H1 (cell line): ENCODE measurements around the gene HEBP2. TPM values are rescaled to one million over a fixed set of nuclear protein-coding genes. Genes with fewer than 3 reads are reported as not detected.

Source experiments
- CTCF ChIA-PET: fragments of 300-600 bp; sonication (Branson Sonifier 250); formaldehyde crosslinking; loops from one replicate; lab custom pipeline; 2021; ENCODE audit not compliant: partially characterized antibody; lab: Charles Lee
- POLR2A ChIA-PET: fragments of 300-600 bp; sonication (Branson Sonifier 250); formaldehyde crosslinking; loops from one replicate; lab custom pipeline; 2021; ENCODE audit warnings: inconsistent platforms; ENCODE audit not compliant: partially characterized antibody; lab: Charles Lee
- DNase-seq, 2 experiments: peaks; one replicate each; pipeline versions ENCODE4 v3.0.0 to v3.0.0-alpha.2; 2010 to 2022; ENCODE audit warnings: low spot score in 2 of 2, low read depth in 1 of 2, mixed read lengths in 1 of 2
- FAIRE-seq: peaks from 2 replicates; lab custom pipeline; 2011; peaks lifted over from hg19 to GRCh38; lab: Jason Lieb, UNC
- H2AFZ ChIP-seq: 2 replicates; pipeline ENCODE4 v1.8.1; 2012; ENCODE audit warnings: low read length, inconsistent platforms
- H2AK5ac ChIP-seq: 2 replicates; pipeline ENCODE4 v1.6.1; 2013; ENCODE audit warnings: low read depth, low read length
- H2BK120ac ChIP-seq: replicated peaks from 2 replicates; pipeline ENCODE3; 2013; ENCODE audit warnings: low read depth, low read length, inconsistent platforms
- H2BK12ac ChIP-seq: 2 replicates; pipeline ENCODE4 v1.6.1; 2013; ENCODE audit warnings: low read depth, low read length
- H2BK15ac ChIP-seq: 2 replicates; pipeline ENCODE4 v1.6.1; 2013; ENCODE audit warnings: low read length
- H2BK20ac ChIP-seq: 2 replicates; pipeline ENCODE4 v1.6.1; 2013; ENCODE audit warnings: low read length
- H2BK5ac ChIP-seq: 2 replicates; pipeline ENCODE4 v1.6.1; 2013; ENCODE audit warnings: low read depth, low read length
- H3K14ac ChIP-seq: 2 replicates; pipeline ENCODE4 v1.6.1; 2013; ENCODE audit warnings: inconsistent platforms; ENCODE audit not compliant: insufficient read length
- H3K18ac ChIP-seq: 2 replicates; pipeline ENCODE4 v1.6.1; 2013; ENCODE audit warnings: low read length; ENCODE audit errors: extremely low read depth
- H3K23ac ChIP-seq: 2 replicates; pipeline ENCODE4 v1.6.1; 2013; ENCODE audit warnings: inconsistent platforms; ENCODE audit not compliant: insufficient read length
- H3K23me2 ChIP-seq: 2 replicates; pipeline ENCODE4 v1.6.1; 2013; ENCODE audit warnings: low read depth, low read length
- H3K27ac ChIP-seq: 2 replicates; pipeline ENCODE4 v1.6.1; 2011; ENCODE audit warnings: low read depth, low read length, inconsistent platforms
- H3K27me3 ChIP-seq, 4 experiments: replicated peaks in 1 of 4; 1 replicate in 1 of 4; 2 replicates in 3 of 4; pipeline versions ENCODE4 v1.6.1 to v1.8.1; 2011 to 2013; ENCODE audit warnings: low read length in 3 of 4, mild to moderate bottlenecking in 3 of 4, inconsistent platforms in 2 of 4, mixed read lengths in 2 of 4, moderate library complexity in 1 of 4; ENCODE audit not compliant: control insufficient read depth in 3 of 4, insufficient read depth in 3 of 4; ENCODE audit errors: extremely low read depth in 1 of 4
- H3K36me3 ChIP-seq, 4 experiments: 2 replicates each; pipeline versions ENCODE4 v1.6.1 to v1.8.1; 2011 to 2013; ENCODE audit warnings: mild to moderate bottlenecking in 4 of 4, low read length in 3 of 4, moderate library complexity in 2 of 4, control low read depth in 1 of 4, inconsistent platforms in 1 of 4; ENCODE audit not compliant: insufficient read depth in 4 of 4, control insufficient read depth in 2 of 4
- H3K4ac ChIP-seq: replicated peaks from 2 replicates; pipeline ENCODE3; 2013; ENCODE audit warnings: low read length, low read depth, mixed read lengths, inconsistent platforms; ENCODE audit not compliant: insufficient read length
- H3K4me1 ChIP-seq, 4 experiments: replicated peaks in 1 of 4; 1 replicate in 1 of 4; 2 replicates in 3 of 4; pipeline versions ENCODE4 v1.6.1 to v1.8.1; 2011 to 2013; ENCODE audit warnings: low read length in 3 of 4, inconsistent platforms in 2 of 4, mixed read lengths in 1 of 4; ENCODE audit not compliant: insufficient read depth in 4 of 4, control insufficient read depth in 3 of 4
- H3K4me2 ChIP-seq, 2 experiments: 2 replicates each; pipeline versions ENCODE4 v1.6.1 to v1.8.1; 2011 to 2013; ENCODE audit warnings: low read depth in 2 of 2, low read length in 2 of 2, control low read depth in 1 of 2, inconsistent platforms in 1 of 2, mild to moderate bottlenecking in 1 of 2; ENCODE audit not compliant: insufficient read depth in 1 of 2
- H3K4me3 ChIP-seq, 4 experiments: fragments of 200-600, 300-600 bp in 1 of 4; sonication (generic), shearing (Covaris generic), sonication (Bioruptor Twin) in 1 of 4; 2 replicates each; pipeline versions ENCODE4 v1.5.1 to v1.8.1; 2011 to 2016; ENCODE audit warnings: low read length in 4 of 4, low read depth in 3 of 4, control low read depth in 2 of 4, inconsistent platforms in 2 of 4, mild to moderate bottlenecking in 2 of 4, mixed read lengths in 1 of 4, moderate library complexity in 1 of 4; ENCODE audit not compliant: insufficient read depth in 2 of 4; ENCODE audit errors: extremely low read depth in 1 of 4
- H3K56ac ChIP-seq: replicated peaks from 2 replicates; pipeline ENCODE3; 2013; ENCODE audit warnings: low read depth, mild to moderate bottlenecking, mixed read lengths, low read length, inconsistent platforms; ENCODE audit not compliant: insufficient read length
- H3K79me1 ChIP-seq: 2 replicates; pipeline ENCODE4 v1.6.1; 2013; ENCODE audit warnings: low read depth, low read length, control low read depth
- H3K79me2 ChIP-seq, 2 experiments: 2 replicates each; pipeline versions ENCODE4 v1.6.1 to v1.8.1; 2012 to 2013; ENCODE audit warnings: low read length in 2 of 2, mild to moderate bottlenecking in 2 of 2, inconsistent platforms in 1 of 2; ENCODE audit not compliant: insufficient read depth in 2 of 2, control insufficient read depth in 1 of 2
- H3K9ac ChIP-seq, 4 experiments: replicated peaks in 1 of 4; 1 replicate in 1 of 4; 2 replicates in 3 of 4; pipeline versions ENCODE4 v1.6.1 to v1.8.1; 2011 to 2013; ENCODE audit warnings: low read depth in 3 of 4, low read length in 3 of 4, control low read depth in 2 of 4, mild to moderate bottlenecking in 2 of 4, moderate library complexity in 2 of 4, inconsistent platforms in 1 of 4; ENCODE audit errors: extremely low read depth in 1 of 4
- H3K9me3 ChIP-seq, 2 experiments: 2 replicates each; pipeline versions ENCODE4 v1.6.1 to v1.8.1; 2012 to 2013; ENCODE audit warnings: mild to moderate bottlenecking in 2 of 2, moderate library complexity in 2 of 2, control low read depth in 1 of 2, inconsistent platforms in 1 of 2, low read depth in 1 of 2, low read length in 1 of 2, mixed read lengths in 1 of 2; ENCODE audit not compliant: insufficient read depth in 2 of 2
- H4K20me1 ChIP-seq, 2 experiments: replicated peaks in 1 of 2; 2 replicates each; pipeline versions ENCODE3 to v1.8.1; 2011 to 2013; ENCODE audit warnings: inconsistent platforms in 2 of 2, low read length in 2 of 2, mild to moderate bottlenecking in 1 of 2; ENCODE audit not compliant: insufficient read depth in 2 of 2, control insufficient read depth in 1 of 2
- H4K5ac ChIP-seq: 2 replicates; pipeline ENCODE4 v1.6.1; 2013; ENCODE audit warnings: low read length, low read depth, mixed read lengths, inconsistent platforms; ENCODE audit not compliant: insufficient read length
- H4K8ac ChIP-seq: 2 replicates; pipeline ENCODE4 v1.8.0; 2013; ENCODE audit warnings: mild to moderate bottlenecking, moderate library complexity, low read length, inconsistent platforms; ENCODE audit not compliant: insufficient read depth; ENCODE audit errors: extremely low read depth
- H4K91ac ChIP-seq: replicated peaks from 2 replicates; pipeline ENCODE3; 2013; ENCODE audit warnings: low read length, mixed read lengths, inconsistent platforms; ENCODE audit not compliant: insufficient read length
- BACH1 ChIP-seq: IDR thresholded peaks from 2 replicates; pipeline ENCODE4 v1.6.1; 2012; ENCODE audit warnings: low read length, improper control_type of control experiment
- NRF1 ChIP-seq: IDR thresholded peaks from 2 replicates; pipeline ENCODE4 v1.6.1; 2011; ENCODE audit warnings: mild to moderate bottlenecking, low read depth, low read length, improper control_type of control experiment
- POLR2A ChIP-seq, 2 experiments: IDR thresholded peaks; 1 replicate in 1 of 2; 2 replicates in 1 of 2; pipeline ENCODE4 v1.6.1; 2011; ENCODE audit warnings: low read depth in 2 of 2, low read length in 2 of 2, mild to moderate bottlenecking in 2 of 2; ENCODE audit errors: control extremely low read depth in 1 of 2
- POU5F1 ChIP-seq: IDR thresholded peaks from 2 replicates; pipeline ENCODE4 v1.6.1; 2011; ENCODE audit warnings: low read depth, mild to moderate bottlenecking, low read length, moderate library complexity
- RNF2 ChIP-seq: fragments of 200-900, 300-1000 bp; sonication (generic); IDR thresholded peaks from 2 replicates; pipeline ENCODE4 v1.7.1; 2016; ENCODE audit warnings: borderline replicate concordance, low read depth, mild to moderate bottlenecking, antibody characterized with exemption, low read length; ENCODE audit not compliant: poor library complexity, severe bottlenecking; ENCODE audit errors: missing control alignments
- RXRA ChIP-seq: IDR thresholded peaks from 2 replicates; pipeline ENCODE4 v1.6.1; 2011; ENCODE audit warnings: low read depth, mild to moderate bottlenecking, low read length, moderate library complexity; ENCODE audit not compliant: insufficient read depth
- TEAD4 ChIP-seq: IDR thresholded peaks from 2 replicates; pipeline ENCODE4 v1.6.1; 2012; ENCODE audit warnings: low read depth, low read length, inconsistent platforms, mixed read lengths
- USF2 ChIP-seq: IDR thresholded peaks from 2 replicates; pipeline ENCODE4 v1.6.1; 2011; ENCODE audit warnings: low read length, improper control_type of control experiment
- WGBS, 2 experiments: shearing (Covaris generic) in 1 of 2; methylation state at CpG; one replicate each; pipeline versions ENCODE4 v1.1.6 to v1.1.7; 2013 to 2015; ENCODE audit warnings: low lambda C conversion rate in 2 of 2, mixed read lengths in 2 of 2, inconsistent platforms in 1 of 2, low coverage in 1 of 2, missing lambda C conversion rate in 1 of 2; ENCODE audit not compliant: insufficient replicate concordance in 2 of 2, insufficient coverage in 1 of 2, insufficient read length in 1 of 2; ENCODE audit errors: extremely low coverage in 1 of 2, missing lambda C conversion rate in 1 of 2; 5-methylcytosine and 5-hydroxymethylcytosine counted together
- polyA plus RNA-seq, 7 experiments: library from polyadenylated mRNA; depleted of rRNA in 3 of 7; stranded (reverse) in 5 of 7; unstranded in 2 of 7; fragments of >200 nt in 5 of 7; fragments of 200-250 nt in 2 of 7; gene quantifications; 1 replicate in 5 of 7; 2 replicates in 1 of 7; 4 replicates in 1 of 7; pipeline versions ENCODE4 v1.2.1 to v1.2.3, GENCODE V29; 2011 to 2013; ENCODE audit warnings: missing spikeins in 2 of 7, mixed read lengths in 2 of 7
- total RNA-seq: library from RNA; stranded (reverse); fragmentation: NEBNext Ultra II Directional; extraction: Animal tissue kit (Norgen Biotek cat#: 25700); gene quantifications from 2 replicates; pipeline ENCODE4 v1.2.1, GENCODE V29; 2021

HEBP2 gene
- total and polyA plus RNA-seq, 2 of the 8 experiments (the other 6 are each of a cell fraction or from before 2014, with no cell fraction given) = 6.5 to 37.9 TPM

- H3K27me3 ChIP-seq = no peaks in the 10 kb centered on the region
- FAIRE-seq (no peak), DNase-seq (no peak)
- 95% methylated on average over 5 of the region's 5 CpGs; no CpG with 5 or more reads in 1 of the 2 experiments for WGBS, 2 experiments
- H2AK5ac ChIP-seq = no peak overlapping the region
- CTCF ChIA-PET = interaction anchor here (0.9 to 1.6 kb wide), 4 partner anchors 10 to 299 kb away, joined by 3 to 4 read pairs (median 3); no protein-coding TSS in a partner anchor
- no peak overlapping the region for H3K4me3 ChIP-seq
- H3K9me3 ChIP-seq = no peaks in the 10 kb centered on the region
- H2AFZ ChIP-seq = no peak overlapping the region
- H3K27ac ChIP-seq = no peak overlapping the region
- no peak overlapping the region for H4K91ac ChIP-seq
- no peak overlapping the region for H3K18ac ChIP-seq
- no peak overlapping the region for H4K8ac ChIP-seq
- H3K4me2 ChIP-seq = no peak overlapping the region
- no peaks in the 10 kb centered on the region for H3K4me1 ChIP-seq
- H3K79me2 ChIP-seq = no peaks in the 10 kb centered on the region
- H2BK20ac ChIP-seq = no peak overlapping the region
- H3K56ac ChIP-seq = no peak overlapping the region
- TF ChIP-seq POU5F1 (no peak), RXRA (no peak), RNF2 (no peak), BACH1 (no peak), POLR2A (IDR thresholded peaks at IDR 0.05; ENCODE audit: control extremely low read depth in 1 of 2, low read depth in 2 of 2, low read length in 2 of 2) (no peak), TEAD4 (no peak), NRF1 (no peak), USF2 (no peak)
- TF ChIP-seq, all 59 proteins: peak for 0
- H3K14ac ChIP-seq = no peak overlapping the region
- no peak overlapping the region for H3K23ac ChIP-seq
- no peaks in the 10 kb centered on the region for H4K20me1 ChIP-seq
- no peak overlapping the region for H2BK15ac ChIP-seq
- no peak overlapping the region for H3K9ac ChIP-seq
- H2BK120ac ChIP-seq = no peak overlapping the region
- POLR2A ChIA-PET = interaction anchor here (2.3 kb wide), 1 partner anchor 10 kb away, joined by 12 read pairs; the partner anchor contains the start of gene HEBP2
- no peaks in the 10 kb centered on the region for H3K79me1 ChIP-seq
- H3K23me2 ChIP-seq = no peaks in the 10 kb centered on the region
- no peak overlapping the region for H2BK12ac ChIP-seq
- peaks cover 7 to 21% (median 15%) of the 10 kb centered on the region in 4 experiments; a peak in 7 of 8 replicates for H3K36me3 ChIP-seq
- H2BK5ac ChIP-seq = no peak overlapping the region
- H3K4ac ChIP-seq = no peak overlapping the region
- no peak overlapping the region for H4K5ac ChIP-seq
Measured at GRCh38 chr6:138415125-138415524, 11.1 kb downstream of the HEBP2 start.
